Measurements from ENCODE around the gene PKD2L1. TPM values are rescaled to one million over a fixed set of nuclear protein-coding genes. Genes with fewer than 3 reads are reported as not detected.
A peak's percentile ranks its signal among the peaks of the same experiment; 100 is the strongest.

Gene PKD2L1
- total RNA-seq, 1 donor from 2014 or later = 0.44 TPM

GRCh38 chr10:100346765-100347567, 16.9 kb upstream of the PKD2L1 start, which contains the start of gene SCD:
Gene SCD, plus strand, starts transcription at chr10:100347233. Its CDS starts 272 bp downstream, at chr10:100347505.
- H3K4me1 Mint-ChIP-seq (ENCODE audit: low read depth, unreplicated experiment) = peaks cover 43% of the 10 kb centered on the region
- H3K27ac Mint-ChIP-seq (ENCODE audit: unreplicated experiment) = peak within 1 kb of the TSS; percentile 99
- peaks cover 18% of the 10 kb centered on the region for H3K27me3 Mint-ChIP-seq (ENCODE audit: unreplicated experiment)
- peaks cover 27% of the 10 kb centered on the region for H3K9me3 Mint-ChIP-seq (ENCODE audit: unreplicated experiment)
- peak; percentile 93 for DNase-seq
- no peak for TF ChIP-seq CTCF (IDR thresholded peaks at IDR 0.05; ENCODE audit: partially characterized antibody, unreplicated experiment)
- H3K4me3 Mint-ChIP-seq (ENCODE audit: unreplicated experiment) = peak within 1 kb of the TSS; percentile 97
- peaks cover 10% of the 10 kb centered on the region for H3K36me3 Mint-ChIP-seq (ENCODE audit: unreplicated experiment)

- TF ChIP-seq CTCF (IDR thresholded peaks at IDR 0.05; ENCODE audit: partially characterized antibody, unreplicated experiment) = no peak
- H3K4me1 Mint-ChIP-seq (ENCODE audit: low read depth, unreplicated experiment) = peaks cover 41% of the 10 kb centered on the region
- peaks cover 10% of the 10 kb centered on the region for H3K36me3 Mint-ChIP-seq (ENCODE audit: unreplicated experiment)
- peak; percentile 96 for DNase-seq
- peaks cover 27% of the 10 kb centered on the region for H3K9me3 Mint-ChIP-seq (ENCODE audit: unreplicated experiment)
- peak overlapping the region; percentile 99 for H3K27ac Mint-ChIP-seq (ENCODE audit: unreplicated experiment)
- H3K4me3 Mint-ChIP-seq (ENCODE audit: unreplicated experiment) = peak overlapping the region; percentile 97
- H3K27me3 Mint-ChIP-seq (ENCODE audit: unreplicated experiment) = peaks cover 18% of the 10 kb centered on the region
Measured at GRCh38 chr10:100346351-100346764, 16.3 kb upstream of the PKD2L1 start.

DNA sequence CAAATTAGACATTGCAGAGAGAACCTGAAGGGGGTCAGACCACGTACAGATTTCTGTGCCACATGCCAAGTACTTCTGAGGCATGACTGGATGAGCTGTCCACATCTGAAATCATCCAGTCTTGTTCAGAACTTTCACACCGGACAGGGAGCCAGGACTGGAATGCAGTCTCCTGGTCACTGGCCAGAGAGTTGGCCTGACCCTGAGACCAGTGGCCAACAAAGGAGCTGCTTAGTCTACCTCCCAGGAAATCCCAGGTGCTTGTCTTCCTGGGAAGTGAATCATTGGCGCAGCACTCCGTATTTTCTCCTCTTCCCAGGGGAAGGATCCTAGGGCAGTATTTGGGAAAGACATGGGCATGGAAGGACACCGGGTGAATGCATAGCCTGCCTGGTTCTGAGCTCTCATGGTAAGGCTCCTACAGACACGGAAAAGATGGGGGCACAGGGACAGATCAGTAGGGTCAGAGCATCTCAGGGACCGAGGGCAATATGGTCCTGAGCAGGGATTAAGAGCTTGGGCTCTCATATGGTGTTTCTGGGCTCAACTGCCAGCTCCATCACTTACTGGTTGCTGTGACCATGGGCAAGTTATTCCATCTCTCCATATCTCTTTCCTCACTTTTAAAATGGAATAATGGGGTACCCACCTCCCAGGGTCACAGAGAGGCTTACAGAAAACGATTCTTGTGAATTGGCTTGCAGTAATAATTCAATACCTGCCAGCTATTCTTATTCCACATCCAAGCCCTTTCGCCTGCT, 15.7 kb upstream of the PKD2L1 start:
- H3K4me3 Mint-ChIP-seq (ENCODE audit: unreplicated experiment) = peak overlapping the region; percentile 97
- peaks cover 24% of the 10 kb centered on the region for H3K27me3 Mint-ChIP-seq (ENCODE audit: unreplicated experiment)
- H3K9me3 Mint-ChIP-seq (ENCODE audit: unreplicated experiment) = peaks cover 31% of the 10 kb centered on the region
- H3K36me3 Mint-ChIP-seq (ENCODE audit: unreplicated experiment) = peaks cover 6% of the 10 kb centered on the region
- no peak for TF ChIP-seq CTCF (IDR thresholded peaks at IDR 0.05; ENCODE audit: partially characterized antibody, unreplicated experiment)
- peak overlapping the region; percentile 99 for H3K27ac Mint-ChIP-seq (ENCODE audit: unreplicated experiment)
- peaks cover 41% of the 10 kb centered on the region for H3K4me1 Mint-ChIP-seq (ENCODE audit: low read depth, unreplicated experiment)
- no peak for DNase-seq

GRCh38 chr10:100344241-100344788, 14.3 kb upstream of the PKD2L1 start:
- no peak for TF ChIP-seq CTCF (IDR thresholded peaks at IDR 0.05; ENCODE audit: partially characterized antibody, unreplicated experiment)
- Mint-ChIP-seq H3K36me3 (ENCODE audit: unreplicated experiment) (peaks cover 3% of the 10 kb centered on the region), H3K27ac (ENCODE audit: unreplicated experiment) (peak overlapping the region; percentile 49), H3K4me3 (ENCODE audit: unreplicated experiment) (peak overlapping the region; percentile 72), H3K9me3 (ENCODE audit: unreplicated experiment) (peaks cover 26% of the 10 kb centered on the region), H3K4me1 (ENCODE audit: low read depth, unreplicated experiment) (peaks cover 39% of the 10 kb centered on the region), H3K27me3 (ENCODE audit: unreplicated experiment) (peaks cover 24% of the 10 kb centered on the region)
- no peak for DNase-seq

Data from glutamatergic neuron (in vitro differentiated cells).